Measurements from ENCODE around the gene TMEM134.

DNA sequence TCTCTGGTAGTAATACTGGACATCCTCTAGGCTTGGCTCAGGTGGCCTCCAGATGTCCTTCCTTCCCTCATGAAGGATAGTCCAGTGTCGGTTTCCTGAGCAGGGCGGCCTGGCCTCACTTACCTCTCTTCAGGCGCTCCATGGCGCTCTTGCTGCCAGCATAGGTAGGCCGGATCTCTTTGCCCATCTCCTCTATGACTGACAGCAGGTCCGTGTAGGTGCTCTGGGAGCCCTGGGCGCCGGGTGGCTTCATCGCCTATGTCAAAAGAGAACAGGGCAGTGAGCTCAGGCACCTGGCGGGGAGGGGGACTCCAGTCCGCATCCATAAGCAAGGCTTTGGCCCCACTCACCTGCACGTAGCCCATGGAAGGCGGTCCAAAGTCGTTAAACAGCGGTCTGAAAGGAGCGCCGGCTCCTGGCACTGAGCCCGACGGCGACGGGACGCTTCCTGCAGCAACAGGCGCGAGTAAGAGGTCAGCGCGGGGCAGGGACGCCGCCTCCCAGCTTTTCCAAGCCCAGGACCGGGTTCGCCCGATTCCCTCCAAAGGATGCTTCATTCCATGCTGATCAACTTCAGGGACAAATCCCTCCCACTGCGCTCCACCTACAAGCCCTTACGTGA lies 38.3 kb upstream of the TMEM134 start:
- TF ChIP-seq CTCF (IDR thresholded peaks at IDR 0.05): no peak
- no peak for TF ChIP-seq EP300 (IDR thresholded peaks at IDR 0.05)
- no peak for TF ChIP-seq POLR2A (IDR thresholded peaks at IDR 0.05)
